Fibroblast of skin of right quadriceps (primary cell): ENCODE results near the gene FIBCD1.
A peak's percentile ranks its signal among the peaks of the same experiment; 100 is the strongest.

ENCODE experiments used
- DNase-seq: peaks from one replicate; pipeline ENCODE4 v3.0.0-alpha.2; 2013

Gene FIBCD1

GRCh38 chr9:130874783-130875182 is 64.3 kb downstream of the FIBCD1 start:
- DNase-seq = no peak

- no peak for DNase-seq
These were observed 65.1 kb downstream of the FIBCD1 start for GRCh38 chr9:130873966-130874365.

- no peak for DNase-seq
These were observed 66.0 kb downstream of the FIBCD1 start for GRCh38 chr9:130872912-130873503.

- no peak for DNase-seq
These were observed 66.5 kb downstream of the FIBCD1 start for GRCh38 chr9:130872508-130872907.

GRCh38 chr9:130872093-130872492 is 67.0 kb downstream of the FIBCD1 start:
- DNase-seq = no peak

GRCh38 chr9:130871395-130872062 is 67.5 kb downstream of the FIBCD1 start:
- no peak for DNase-seq

- DNase-seq = no peak
These were observed 68.3 kb downstream of the FIBCD1 start for GRCh38 chr9:130870491-130871381.

- DNase-seq = peak; percentile 39
These were observed 69.8 kb downstream of the FIBCD1 start for GRCh38 chr9:130869250-130869649.

GRCh38 chr9:130868230-130868629 is 70.8 kb downstream of the FIBCD1 start:
- DNase-seq = peak; percentile 32

- no peak for DNase-seq
These were observed 71.5 kb downstream of the FIBCD1 start for GRCh38 chr9:130867556-130867955.

- DNase-seq = peak; percentile 90
These were observed 72.5 kb downstream of the FIBCD1 start for GRCh38 chr9:130866474-130866965.

- DNase-seq = no peak
These were observed 73.1 kb downstream of the FIBCD1 start for GRCh38 chr9:130865921-130866320.

GRCh38 chr9:130864541-130864940 is 74.5 kb downstream of the FIBCD1 start:
- DNase-seq = no peak

GRCh38 chr9:130862747-130863146 is 76.3 kb downstream of the FIBCD1 start:
- no peak for DNase-seq

- DNase-seq = no peak
These were observed 76.8 kb downstream of the FIBCD1 start for GRCh38 chr9:130862217-130862616.

GRCh38 chr9:130861372-130862180 is 77.5 kb downstream of the FIBCD1 start:
- no peak for DNase-seq

GRCh38 chr9:130860458-130861316 is 78.4 kb downstream of the FIBCD1 start:
- DNase-seq = peak; percentile 97

GRCh38 chr9:130858739-130859705 is 80.0 kb downstream of the FIBCD1 start:
- DNase-seq = no peak

- DNase-seq = peak; percentile 91
These were observed 80.9 kb downstream of the FIBCD1 start for GRCh38 chr9:130857864-130858738.
